Renal pelvis (tissue), 3 donors: ENCODE data around the gene RIOK1. TPM values are rescaled to one million over a fixed set of nuclear protein-coding genes. Genes with fewer than 3 reads are reported as not detected.

Experiments
- polyA plus RNA-seq, 3 donors: library from polyadenylated mRNA; unstranded; fragments of 120-200 nt; gene quantifications; one replicate each; pipeline ENCODE4 v1.2.1, GENCODE V29; 2013; ENCODE audit not compliant: insufficient read length in 3 of 3

RIOK1 gene
- polyA plus RNA-seq, 3 donors = 28.4 to 34.3 (median 33.4) TPM

Other genes with a start within 250 kb of the RIOK1 start
- gene SSR1, start 76.6 kb upstream of the RIOK1 start, polyA plus RNA-seq = 100 to 1,000 TPM; 109 to 135 (median 123) TPM
- under 1 TPM; 0.06 to 0.12 (median 0.10) TPM for gene CAGE1, start 66 bp upstream of the RIOK1 start, polyA plus RNA-seq
- 10 to 100 TPM; 83.5 to 98.4 (median 94.7) TPM for gene DSP, start 151.9 kb downstream of the RIOK1 start, polyA plus RNA-seq
- 10 to 100 TPM; 18.8 to 26.3 (median 23.5) TPM for gene SNRNP48, start 200.4 kb downstream of the RIOK1 start, polyA plus RNA-seq